ENCODE data around the gene HEXB.

Gene HEXB

DNA sequence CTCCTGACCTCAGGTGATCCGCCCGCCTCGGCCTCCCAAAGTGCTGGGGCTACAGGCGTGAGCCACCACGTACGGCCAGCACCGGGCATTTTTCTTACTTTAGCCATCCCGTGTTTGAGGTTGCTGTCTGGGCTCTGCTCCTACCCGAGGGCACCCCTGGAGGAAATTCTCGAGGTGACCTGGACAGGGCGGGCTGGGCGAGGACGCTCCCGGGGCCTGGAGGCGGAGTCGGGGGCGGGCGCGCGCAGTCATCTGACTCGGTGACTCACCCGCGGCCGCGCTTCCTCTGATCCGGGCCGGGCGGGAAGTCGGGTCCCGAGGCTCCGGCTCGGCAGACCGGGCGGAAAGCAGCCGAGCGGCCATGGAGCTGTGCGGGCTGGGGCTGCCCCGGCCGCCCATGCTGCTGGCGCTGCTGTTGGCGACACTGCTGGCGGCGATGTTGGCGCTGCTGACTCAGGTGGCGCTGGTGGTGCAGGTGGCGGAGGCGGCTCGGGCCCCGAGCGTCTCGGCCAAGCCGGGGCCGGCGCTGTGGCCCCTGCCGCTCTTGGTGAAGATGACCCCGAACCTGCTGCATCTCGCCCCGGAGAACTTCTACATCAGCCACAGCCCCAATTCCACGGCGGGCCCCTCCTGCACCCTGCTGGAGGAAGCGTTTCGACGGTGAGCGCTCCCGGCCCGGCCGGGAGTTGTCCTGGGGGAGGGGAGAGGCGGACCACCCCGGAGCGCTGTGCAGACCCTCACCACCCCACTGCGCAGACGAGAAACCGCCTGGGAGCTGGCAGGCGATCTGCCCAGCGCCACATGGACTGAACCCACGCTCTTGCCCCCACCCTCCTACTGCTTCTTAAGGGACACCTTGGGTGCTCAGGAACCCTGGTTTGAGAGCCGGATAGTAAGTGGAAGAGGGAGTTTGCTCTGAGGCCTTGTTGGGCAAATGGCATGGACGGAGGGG is at the start of gene HEXB:
HEXB (plus strand) TSS at position 334 of the 952 bp plus-strand sequence; CDS start at position 362, 28 bp downstream.
- peak; percentile 72 for DNase-seq (ENCODE audit: low spot score)

DNA sequence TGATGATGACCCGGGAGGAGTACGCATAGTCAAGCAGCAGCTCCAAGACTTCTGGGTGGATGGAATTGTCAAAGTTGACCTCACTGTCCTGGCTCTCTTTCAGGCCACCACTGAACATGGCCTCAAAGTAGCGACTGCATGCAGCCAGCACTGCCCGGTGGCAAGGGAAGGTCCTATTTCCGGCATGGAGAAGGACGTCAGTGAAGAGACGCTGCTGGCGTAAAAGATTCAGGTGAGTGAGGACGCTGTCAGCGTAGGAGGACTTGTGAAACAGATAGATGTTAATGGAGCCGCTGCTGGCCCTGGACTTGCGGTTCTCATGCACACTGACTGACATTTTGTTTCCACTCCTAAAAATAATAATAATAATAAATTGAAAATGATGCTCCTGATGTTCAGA is 48.9 kb upstream of the HEXB start:
- DNase-seq (ENCODE audit: low spot score), result no peak

DNA sequence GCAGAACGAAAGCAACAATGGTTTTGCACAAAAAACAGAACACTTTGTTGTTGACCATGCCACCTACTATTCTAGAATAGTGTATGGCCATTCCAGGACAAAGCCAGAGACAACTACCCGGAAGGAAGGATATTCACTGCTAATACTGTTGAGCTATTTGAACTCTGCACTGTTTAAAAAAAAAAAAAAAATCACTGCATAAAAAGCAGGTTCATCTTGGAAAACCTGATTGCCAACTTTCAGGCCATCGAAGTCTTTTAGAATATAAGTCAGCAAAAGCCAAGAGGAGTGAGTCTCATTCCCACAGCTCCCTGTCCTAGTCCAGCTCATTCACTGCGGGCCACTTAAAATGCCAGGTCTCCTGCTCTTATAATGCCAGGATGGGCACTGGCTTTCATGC is 48.5 kb upstream of the HEXB start:
- DNase-seq (ENCODE audit: low spot score), result no peak

DNA sequence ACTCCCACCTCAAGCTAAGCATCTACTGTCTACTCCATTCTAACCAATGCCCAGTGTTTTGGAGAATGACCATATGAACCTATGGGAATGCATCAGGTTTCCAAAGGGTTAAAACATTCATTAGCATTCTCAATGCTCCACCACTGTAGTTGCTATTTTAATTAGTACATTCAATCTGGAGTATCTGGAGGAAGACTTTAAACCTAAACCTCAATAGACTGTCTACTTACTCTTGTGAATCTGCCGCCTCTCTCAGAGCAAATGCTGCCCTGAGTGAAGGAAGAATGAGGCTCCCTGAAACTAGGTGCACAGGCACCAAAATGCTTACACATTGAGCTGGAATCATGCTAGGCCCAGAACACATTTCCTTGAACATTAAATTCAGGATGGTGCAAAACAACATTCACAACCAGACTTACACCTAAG is 46.5 kb upstream of the HEXB start:
- no peak for DNase-seq (ENCODE audit: low spot score)

DNA sequence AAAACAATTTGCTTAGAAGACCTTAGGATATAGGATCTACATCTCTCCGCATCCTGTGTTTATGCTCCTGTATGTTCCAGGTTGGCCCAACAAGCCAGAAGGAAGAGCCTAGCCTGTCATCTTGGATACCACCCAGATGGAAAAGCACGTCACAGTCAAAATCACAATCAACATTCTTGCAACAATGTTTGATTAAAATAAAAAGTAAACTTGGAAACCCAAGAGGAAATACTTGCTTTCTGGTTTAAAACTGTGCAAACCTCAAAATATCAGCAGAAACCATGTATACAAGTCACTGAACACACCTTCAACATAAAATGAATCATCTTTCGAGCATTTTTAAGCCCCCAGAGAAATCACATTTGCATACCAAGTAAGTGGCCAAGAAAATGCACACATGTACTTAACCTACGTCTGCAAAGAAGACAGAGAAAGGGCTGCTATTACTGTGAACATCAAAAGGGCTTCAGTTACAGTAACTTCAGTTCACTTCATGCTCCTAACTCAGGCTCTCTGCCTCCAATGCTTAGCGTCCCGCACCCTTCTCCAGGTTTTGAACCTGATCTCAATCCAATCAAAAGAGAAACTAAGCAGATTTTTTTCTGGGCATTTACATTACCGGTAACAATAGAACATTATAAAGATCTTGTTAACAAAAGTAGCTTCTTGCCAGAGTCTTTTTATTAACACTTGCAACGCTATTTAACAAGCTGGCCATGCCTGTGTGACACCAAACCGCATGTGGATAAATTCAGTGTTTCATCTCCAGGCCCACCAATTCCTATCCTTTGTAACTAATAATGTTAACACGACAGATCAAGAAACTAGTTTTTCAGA is 45.8 kb upstream of the HEXB start:
- no peak for DNase-seq (ENCODE audit: low spot score)

DNA sequence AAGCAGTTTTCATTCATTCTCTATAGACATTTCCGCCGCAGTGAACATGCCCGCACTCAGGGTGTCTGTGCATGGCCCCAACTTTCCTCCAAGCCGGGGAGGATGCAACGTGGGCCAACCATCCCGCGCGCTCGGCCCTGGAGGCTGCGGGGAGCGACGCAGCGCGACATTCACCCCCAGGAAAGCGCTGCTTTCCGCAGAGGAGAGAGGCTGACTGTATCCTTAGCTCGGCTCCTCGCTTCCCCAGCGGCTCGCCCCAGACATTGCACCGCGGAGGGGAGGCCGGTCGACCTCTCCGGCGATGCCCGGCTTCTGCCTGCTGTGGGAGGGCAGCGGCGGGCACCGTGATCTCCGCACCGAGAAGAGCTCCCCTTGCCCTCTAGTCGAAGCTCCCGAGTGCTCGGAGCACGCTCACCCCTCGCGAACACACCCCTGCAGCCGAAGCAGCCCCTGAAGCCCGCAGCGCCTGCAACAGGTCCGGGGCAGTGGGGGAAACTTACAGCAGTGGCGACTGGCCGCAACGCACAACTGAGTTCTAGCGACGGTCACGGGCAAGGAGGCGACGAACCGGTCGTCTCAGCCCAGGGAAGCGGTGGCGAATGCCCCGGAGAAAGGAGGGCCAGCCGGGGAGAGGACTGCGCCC is 45.1 kb upstream of the HEXB start:
- DNase-seq (ENCODE audit: low spot score), result no peak

DNA sequence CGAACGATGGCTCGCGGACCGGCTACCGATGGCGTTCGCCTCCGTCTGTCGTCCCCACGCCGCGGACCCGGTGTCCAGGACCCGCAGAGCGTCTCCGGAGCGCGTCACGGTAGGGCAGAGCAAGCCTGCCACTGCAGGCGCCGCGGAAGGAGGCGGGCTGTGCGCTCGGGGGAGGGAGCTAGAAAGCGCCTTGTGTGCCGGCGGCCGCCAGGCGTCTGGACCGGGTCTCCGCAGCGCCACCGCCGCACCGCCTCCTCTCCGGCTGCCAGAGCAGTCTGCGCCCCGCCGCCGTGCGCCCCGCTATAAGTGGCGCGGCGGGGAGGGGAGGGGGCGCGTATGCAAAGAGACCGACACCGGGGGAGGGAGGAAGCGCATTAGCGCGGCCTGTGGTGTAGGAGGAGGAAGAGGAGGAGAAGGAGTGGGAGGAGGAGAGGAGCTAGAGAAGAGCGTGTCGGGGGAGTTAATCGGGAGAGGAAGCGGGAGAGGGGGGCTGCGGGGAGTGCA is 44.5 kb upstream of the HEXB start, which contains the start of gene ENC1:
ENC1 (minus strand) TSS at position 279 of the 504 bp plus-strand sequence. CDS start 4,243 bp downstream, outside the sequence.
- DNase-seq (ENCODE audit: low spot score), result peak; percentile 58

DNA sequence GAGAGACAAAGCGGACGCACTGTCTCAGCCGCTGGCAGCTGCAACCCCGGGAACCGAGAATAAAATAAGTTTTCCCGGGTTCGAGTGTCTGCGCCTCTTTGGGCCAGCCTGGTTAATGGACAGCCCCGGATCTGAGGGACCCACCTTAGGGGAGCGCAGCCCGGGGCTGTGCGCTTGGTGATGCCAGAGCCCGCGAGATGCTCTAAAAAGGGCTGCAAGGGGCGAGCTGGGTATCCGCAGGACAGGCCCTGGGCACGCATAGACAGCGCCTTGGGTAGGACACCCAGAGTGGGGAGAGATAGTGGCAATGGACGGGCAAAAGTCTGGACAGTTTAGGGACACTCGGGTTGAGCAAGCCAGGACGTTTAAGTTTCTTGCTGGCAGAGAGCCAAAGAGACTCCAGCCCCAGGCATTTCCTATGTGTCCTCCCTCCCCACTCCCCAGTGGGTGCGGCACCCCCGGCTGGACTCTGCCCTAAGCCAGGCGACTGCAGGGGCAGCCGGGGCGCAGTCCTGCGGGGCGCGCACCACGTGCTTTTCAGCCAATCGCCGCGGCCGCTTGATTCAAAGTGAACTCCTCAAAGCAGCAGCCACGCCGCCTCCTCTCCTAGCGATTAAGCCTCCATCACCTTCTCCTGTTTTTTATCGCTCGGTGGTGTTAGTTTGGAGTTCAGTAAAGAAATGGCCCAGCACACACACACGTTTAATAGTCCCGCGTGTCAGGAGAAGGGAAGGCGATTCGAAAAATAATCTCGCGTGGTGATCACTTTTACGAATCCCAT is 43.9 kb upstream of the HEXB start:
- DNase-seq (ENCODE audit: low spot score), result no peak

DNA sequence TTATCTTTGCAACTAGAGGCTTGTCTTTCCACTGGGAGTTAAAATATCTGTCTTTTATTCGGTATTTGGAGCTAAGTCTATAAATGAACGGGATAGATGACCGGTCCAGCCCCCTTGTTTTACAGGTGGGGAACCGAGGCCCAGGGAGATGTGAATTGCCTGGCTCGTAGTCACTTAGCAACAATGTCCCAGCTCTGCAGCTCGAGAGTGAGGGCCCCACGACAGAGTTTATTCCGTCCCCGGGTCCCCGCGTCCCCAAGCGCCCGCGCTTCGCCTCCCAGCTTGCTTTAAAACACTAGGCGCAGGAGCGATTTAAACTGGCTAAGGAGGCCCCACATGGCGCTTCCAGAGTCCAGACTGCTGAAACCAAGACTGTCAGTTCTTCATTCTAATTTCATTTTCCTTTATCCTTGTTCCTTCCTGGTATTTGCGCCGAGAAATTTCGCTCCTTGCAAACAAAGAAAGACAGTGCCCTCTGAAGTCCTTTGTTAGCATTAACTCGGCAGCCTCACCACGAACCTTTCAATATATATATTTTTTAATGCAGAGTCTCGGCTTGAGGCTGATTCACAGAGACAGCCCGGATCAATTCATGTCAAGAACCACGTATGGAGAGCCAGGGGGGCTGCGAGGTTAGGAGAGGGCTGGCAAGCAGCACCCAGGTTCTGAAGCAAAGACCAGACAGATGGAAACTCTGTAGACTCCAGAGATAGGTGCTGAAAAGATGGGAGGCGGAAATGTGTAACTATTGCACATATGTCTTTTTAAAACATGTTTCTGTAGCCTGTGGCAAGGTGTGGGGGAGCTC is 43.1 kb upstream of the HEXB start:
- no peak for DNase-seq (ENCODE audit: low spot score)

DNA sequence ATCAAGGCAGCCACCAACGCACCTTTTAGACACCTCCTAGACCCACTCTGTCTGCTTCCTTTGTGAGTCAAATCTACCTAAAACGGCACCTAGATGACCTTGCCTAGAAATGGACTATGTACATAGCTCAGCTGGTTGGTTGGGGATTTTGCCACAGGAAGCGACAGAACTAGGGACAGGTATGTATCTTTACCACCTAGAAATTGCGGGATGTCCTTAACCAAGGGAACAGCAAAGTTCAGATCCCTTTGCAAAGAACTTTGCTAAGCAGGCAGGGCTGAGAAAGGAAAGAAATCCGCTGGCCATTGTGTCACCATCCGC is 42.5 kb upstream of the HEXB start:
- DNase-seq (ENCODE audit: low spot score), result no peak

DNA sequence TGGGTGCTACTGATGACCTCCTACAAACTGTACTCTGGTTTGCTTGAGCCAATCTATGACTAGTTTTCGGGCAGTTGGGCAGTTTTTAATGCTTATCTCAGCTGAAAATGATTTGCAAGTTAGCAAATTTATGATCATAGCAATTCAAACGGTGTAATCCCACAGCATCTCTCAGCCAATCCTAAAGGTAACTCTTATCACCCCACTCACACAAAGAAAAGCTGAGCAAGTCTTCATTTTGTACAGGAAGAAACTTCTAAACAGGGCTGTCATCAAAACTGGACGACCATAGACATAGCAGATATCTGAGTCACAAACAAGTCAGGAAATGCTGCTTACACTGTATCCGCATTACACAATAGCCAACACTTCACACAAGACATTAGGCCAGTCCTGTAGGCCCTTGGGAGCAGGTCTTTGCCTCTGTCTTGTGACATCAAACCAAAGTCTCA is 41.9 kb upstream of the HEXB start:
- DNase-seq (ENCODE audit: low spot score), result no peak

DNA sequence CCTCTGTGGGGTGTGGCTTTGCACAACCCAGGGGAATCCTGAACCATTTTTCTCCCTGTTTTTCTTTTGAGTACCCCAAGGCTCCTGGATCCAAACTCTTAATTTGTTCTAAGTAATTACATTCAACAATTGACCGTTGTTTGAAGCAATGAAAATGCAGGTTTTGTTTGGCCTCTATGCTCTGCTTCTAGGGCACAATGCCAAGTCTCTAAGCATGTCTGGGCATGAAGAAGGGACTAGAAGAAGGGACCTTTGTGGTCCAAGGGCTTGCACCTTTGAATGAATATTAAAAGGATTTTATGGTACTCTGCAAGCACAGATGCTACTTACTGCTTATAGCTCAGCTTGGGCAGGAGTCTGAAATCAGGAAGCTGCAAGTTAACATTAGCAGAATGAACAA is 37.9 kb upstream of the HEXB start:
- no peak for DNase-seq (ENCODE audit: low spot score)

DNA sequence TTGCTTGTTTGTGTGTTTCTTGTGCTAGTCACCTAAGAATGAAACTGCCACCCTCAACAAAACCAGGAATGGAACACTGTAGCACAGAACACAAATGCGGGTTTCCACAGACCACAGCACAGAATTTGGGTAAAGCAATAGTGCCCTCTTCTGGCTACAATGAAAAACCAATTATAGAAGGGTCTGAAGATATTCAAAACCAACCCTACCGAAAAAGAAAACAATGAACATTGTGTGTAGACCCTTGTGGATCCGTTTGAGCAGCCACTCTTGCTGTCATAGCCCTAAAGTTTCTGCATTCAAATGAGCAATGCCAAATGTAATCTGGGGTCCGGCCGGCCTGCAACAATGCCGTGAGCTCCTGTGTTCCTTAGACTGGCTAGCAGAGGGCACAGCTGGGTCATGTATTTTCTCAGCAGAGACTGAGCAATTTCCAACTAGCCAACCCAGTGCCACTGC is 36.2 kb upstream of the HEXB start:
- DNase-seq (ENCODE audit: low spot score), result peak; percentile 62

DNA sequence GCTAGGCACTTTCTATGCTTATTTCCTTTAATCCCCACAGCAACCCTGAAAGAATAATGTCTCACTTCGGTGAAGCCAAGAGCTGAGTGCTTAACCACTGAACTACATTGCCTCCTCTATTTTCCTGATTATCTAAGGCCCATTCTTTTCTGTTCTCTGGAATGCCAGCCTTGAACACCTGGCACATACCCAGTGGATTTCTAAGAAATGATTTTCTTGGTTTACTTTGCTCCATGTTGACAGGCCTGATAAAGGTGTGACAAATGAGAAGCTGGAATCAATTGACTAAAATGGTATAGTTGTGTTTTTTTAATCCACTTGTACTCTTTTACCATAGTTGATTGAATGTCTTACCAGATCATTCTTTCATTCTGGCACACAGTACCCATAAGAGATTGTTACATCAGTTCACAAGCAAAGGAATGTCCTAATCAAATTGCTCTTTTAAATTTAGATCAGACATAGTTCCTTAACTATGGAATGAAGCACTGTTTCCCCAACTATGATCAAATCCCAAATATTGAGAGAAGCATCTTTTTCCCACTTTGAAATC is 35.5 kb upstream of the HEXB start:
- DNase-seq (ENCODE audit: low spot score), result no peak

DNA sequence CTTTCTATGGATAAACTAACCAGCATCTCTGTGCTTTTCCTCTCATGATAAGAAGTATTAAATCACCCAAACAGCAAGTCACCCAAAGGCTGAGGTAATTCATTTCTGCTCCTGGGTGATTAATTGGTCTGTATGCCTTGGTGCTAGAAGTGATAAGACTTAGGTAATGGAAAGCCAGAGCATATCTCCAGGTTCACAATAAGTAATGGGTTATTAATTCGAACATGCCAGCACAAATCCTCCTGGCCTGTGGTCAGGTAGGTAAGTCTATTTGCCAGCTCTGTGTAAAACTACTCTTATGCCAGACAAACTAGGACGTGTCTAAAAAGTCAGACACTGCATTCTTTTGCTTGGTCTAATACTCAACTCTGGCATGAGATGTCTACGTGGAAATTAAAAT is 33.3 kb upstream of the HEXB start:
- DNase-seq (ENCODE audit: low spot score), result no peak

DNA sequence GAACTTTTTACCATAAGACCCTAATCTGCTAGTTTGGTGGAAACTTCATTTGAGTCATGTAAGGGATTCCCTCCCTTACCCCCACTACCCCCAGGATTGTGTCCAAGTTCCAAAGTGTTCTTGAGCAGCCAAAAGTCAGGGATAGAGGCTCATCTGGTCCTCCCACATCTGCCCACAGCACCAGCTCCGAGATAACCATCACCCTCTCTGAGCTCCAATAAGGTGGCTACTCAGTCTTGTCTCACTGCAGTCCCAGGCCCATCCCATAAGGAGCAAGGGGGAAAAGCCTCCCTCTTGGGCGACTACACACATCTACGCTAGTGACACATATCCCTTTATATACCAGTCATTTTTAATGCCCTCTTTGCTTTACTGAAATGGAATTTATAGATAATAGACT is 32.5 kb upstream of the HEXB start:
- DNase-seq (ENCODE audit: low spot score), result no peak

DNA sequence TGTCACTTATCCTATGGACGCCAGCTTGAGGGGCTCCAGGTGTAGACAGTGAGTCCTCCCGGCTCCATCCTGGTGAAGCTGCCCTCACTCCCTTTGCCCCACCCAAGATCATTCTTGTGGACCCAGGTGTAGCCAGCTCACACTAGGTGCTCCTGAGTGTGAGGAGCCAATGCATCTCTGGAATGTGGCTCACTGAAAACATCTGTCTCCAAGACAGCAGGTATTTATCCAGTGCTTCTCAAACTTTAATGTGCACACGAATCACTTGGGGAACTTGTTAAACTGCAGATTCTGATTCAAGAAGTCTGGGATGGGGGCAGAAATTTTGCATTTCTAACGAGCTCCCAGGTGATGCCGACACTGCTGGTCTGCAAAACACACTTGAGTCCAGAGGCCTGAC is 31.0 kb upstream of the HEXB start:
- no peak for DNase-seq (ENCODE audit: low spot score)

DNA sequence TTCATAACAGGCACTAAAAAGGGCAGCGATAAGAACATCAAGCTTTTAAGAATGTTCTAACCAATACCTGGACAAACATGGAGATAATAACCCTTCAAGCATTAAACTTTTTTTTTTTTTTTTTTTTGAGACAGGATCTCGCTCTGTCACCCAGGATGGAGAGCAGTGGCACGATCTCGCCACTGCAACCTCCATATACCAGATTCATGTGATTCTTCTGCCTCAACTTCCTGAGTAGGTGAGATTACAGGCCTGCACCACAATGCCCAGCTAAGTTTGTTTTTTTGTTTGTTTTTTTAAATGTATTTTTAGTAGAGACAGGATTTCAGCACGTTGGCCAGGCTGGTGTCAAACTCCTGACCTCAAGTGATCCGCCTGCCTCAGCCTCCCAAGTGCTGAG is 29.8 kb upstream of the HEXB start:
- DNase-seq (ENCODE audit: low spot score), result no peak

DNA sequence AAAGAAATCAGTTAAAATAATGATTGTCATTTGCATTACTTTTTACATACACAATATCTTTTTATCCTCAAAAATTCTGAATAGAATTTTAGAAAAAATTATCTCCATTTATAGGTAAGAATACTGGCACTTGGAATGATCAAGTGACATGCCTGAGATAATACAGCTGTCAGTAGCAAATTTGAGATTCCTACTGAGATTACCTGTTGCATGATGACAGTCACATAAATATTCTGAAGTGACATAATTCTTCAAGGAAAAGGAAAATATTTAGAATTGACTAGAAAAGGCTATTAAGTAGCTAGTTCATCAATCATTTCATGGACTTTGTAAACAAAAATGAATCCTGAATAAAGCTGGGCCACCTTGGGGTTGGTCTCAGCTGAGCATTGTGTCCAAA is 29.3 kb upstream of the HEXB start:
- DNase-seq (ENCODE audit: low spot score), result no peak

DNA sequence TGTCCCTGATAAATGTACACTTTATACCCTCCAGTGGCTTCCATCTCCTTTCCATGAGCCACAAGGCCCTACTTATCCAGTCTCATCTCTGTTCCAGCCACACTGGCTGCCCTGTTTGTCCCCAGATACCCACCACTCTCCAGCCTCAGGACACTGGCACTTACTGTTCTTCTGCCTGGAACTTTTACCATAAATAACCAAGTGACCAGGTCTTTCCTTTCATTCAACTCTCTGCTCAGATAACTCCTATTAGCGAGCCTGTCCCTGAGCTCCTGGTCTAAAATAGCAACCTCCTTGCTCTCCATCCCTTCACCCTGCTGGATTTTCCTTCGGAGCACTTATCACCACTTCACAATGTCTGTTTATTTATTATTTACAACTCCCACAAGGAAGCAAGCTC is 27.9 kb upstream of the HEXB start:
- DNase-seq (ENCODE audit: low spot score), result no peak

Data from germinal center (tissue), 1 donor.